Neural progenitor cell (in vitro differentiated cells): ENCODE measurements around the gene RPS6KA3. TPM values are rescaled to one million over a fixed set of nuclear protein-coding genes. Genes with fewer than 3 reads are reported as not detected.

Source experiments
- DNase-seq: peaks from one replicate; pipeline ENCODE4 v3.0.0-alpha.2; 2016; ENCODE audit warnings: low spot score
- H2AFZ ChIP-seq: fragments of 200-600 bp; sonication (generic); replicated peaks from 2 replicates; pipeline ENCODE4 v1.6.1; 2016; ENCODE audit warnings: antibody characterized with exemption
- H3F3A ChIP-seq: fragments of 200-600 bp; sonication (generic); 2 replicates; pipeline ENCODE4 v1.6.1; 2016; ENCODE audit warnings: antibody characterized with exemption, low read depth
- H3K27ac ChIP-seq: fragments of 200-600 bp; sonication (generic); 2 replicates; pipeline ENCODE4 v1.5.1; 2016; ENCODE audit warnings: mild to moderate bottlenecking
- H3K27me3 ChIP-seq: fragments of 200-600 bp; sonication (generic); 2 replicates; pipeline ENCODE4 v1.6.1; 2016; ENCODE audit warnings: mild to moderate bottlenecking, moderate library complexity
- H3K36me3 ChIP-seq: fragments of 200-600 bp; sonication (generic); 2 replicates; pipeline ENCODE4 v1.5.1; 2016
- H3K4me1 ChIP-seq: fragments of 200-600 bp; sonication (generic); 2 replicates; pipeline ENCODE4 v1.6.1; 2016; ENCODE audit warnings: mixed run types
- H3K4me2 ChIP-seq: fragments of 200-600 bp; sonication (generic); 2 replicates; pipeline ENCODE4 v1.6.1; 2016
- H3K4me3 ChIP-seq: fragments of 200-600 bp; sonication (generic); 2 replicates; pipeline ENCODE4 v1.5.1; 2016
- H3K79me2 ChIP-seq: fragments of 200-600 bp; sonication (generic); 2 replicates; pipeline ENCODE4 v1.6.1; 2016; ENCODE audit warnings: low read depth
- H3K9ac ChIP-seq: fragments of 200-600 bp; sonication (generic); 2 replicates; pipeline ENCODE4 v1.6.1; 2016
- H3K9me3 ChIP-seq: fragments of 200-600 bp; sonication (generic); 2 replicates; pipeline ENCODE4 v1.5.1; 2016; ENCODE audit warnings: low read depth
- H4K20me1 ChIP-seq: fragments of 200-600 bp; sonication (generic); 2 replicates; pipeline ENCODE4 v1.6.1; 2016; ENCODE audit warnings: low read depth
- H3K27ac Mint-ChIP-seq: 3 replicates; pipeline ENCODE4 v1.8.0; 2021; ENCODE audit warnings: mixed read lengths
- H3K27me3 Mint-ChIP-seq: 2 replicates; pipeline ENCODE4 v1.8.0; 2022; ENCODE audit warnings: low read depth, mild to moderate bottlenecking, inconsistent platforms, moderate library complexity, mixed read lengths; ENCODE audit not compliant: insufficient read depth
- H3K36me3 Mint-ChIP-seq: 3 replicates; pipeline ENCODE4 v1.8.0; 2021; ENCODE audit warnings: mixed read lengths
- H3K4me1 Mint-ChIP-seq: 3 replicates; pipeline ENCODE4 v1.8.0; 2021; ENCODE audit warnings: mixed read lengths
- H3K4me3 Mint-ChIP-seq: 3 replicates; pipeline ENCODE4 v1.8.0; 2021; ENCODE audit warnings: mild to moderate bottlenecking, moderate library complexity, mixed read lengths
- H3K9me3 Mint-ChIP-seq: 3 replicates; pipeline ENCODE4 v1.8.0; 2020; ENCODE audit warnings: mixed read lengths
- EZH2 ChIP-seq: fragments of 200-600 bp; sonication (generic); IDR thresholded peaks from 2 replicates; pipeline ENCODE4 v1.6.1; 2017; ENCODE audit warnings: antibody characterized with exemption, mild to moderate bottlenecking, moderate library complexity
- EZH2phosphoT487 ChIP-seq: fragments of 200-600 bp; sonication (generic); IDR thresholded peaks from 2 replicates; pipeline ENCODE4 v1.6.1; 2017; ENCODE audit warnings: antibody characterized with exemption
- total RNA-seq: library from RNA; depleted of rRNA; stranded (reverse); fragments of >200 nt; gene quantifications from 2 replicates; pipeline ENCODE4 v1.2.3, GENCODE V29; 2015; ENCODE audit warnings: low replicate concordance
- TF ChIP-seq, protein P1 (sequence below): fragments of 200-600 bp; sonication (generic); IDR thresholded peaks from 2 replicates; pipeline ENCODE4 v1.5.1; 2017; ENCODE audit warnings: antibody characterized with exemption, mild to moderate bottlenecking

The RPS6KA3 gene
- total RNA-seq, 1 donor from 2014 or later = 32.2 TPM

- Histone ChIP-seq H3K9me3 (no peaks in the 10 kb centered on the region), H3K27me3 (no peaks in the 10 kb centered on the region), H4K20me1 (no peaks in the 10 kb centered on the region), H3F3A (no peaks in the 10 kb centered on the region), H3K79me2 (no peaks in the 10 kb centered on the region), H3K4me1 (no peaks in the 10 kb centered on the region), H3K4me2 (no peak overlapping the region), H3K9ac (no peak overlapping the region), H3K36me3 (no peaks in the 10 kb centered on the region), H3K27ac (no peak overlapping the region), H2AFZ (no peak overlapping the region), H3K4me3 (no peak overlapping the region)
- no peak overlapping the region for H3K4me3 Mint-ChIP-seq
- H3K27me3 Mint-ChIP-seq = no peaks in the 10 kb centered on the region
- peaks cover 16% of the 10 kb centered on the region for H3K36me3 Mint-ChIP-seq
- DNase-seq = no peak
- no peaks in the 10 kb centered on the region for H3K4me1 Mint-ChIP-seq
- H3K9me3 Mint-ChIP-seq = peaks cover 5% of the 10 kb centered on the region
- TF ChIP-seq, protein P1, sequence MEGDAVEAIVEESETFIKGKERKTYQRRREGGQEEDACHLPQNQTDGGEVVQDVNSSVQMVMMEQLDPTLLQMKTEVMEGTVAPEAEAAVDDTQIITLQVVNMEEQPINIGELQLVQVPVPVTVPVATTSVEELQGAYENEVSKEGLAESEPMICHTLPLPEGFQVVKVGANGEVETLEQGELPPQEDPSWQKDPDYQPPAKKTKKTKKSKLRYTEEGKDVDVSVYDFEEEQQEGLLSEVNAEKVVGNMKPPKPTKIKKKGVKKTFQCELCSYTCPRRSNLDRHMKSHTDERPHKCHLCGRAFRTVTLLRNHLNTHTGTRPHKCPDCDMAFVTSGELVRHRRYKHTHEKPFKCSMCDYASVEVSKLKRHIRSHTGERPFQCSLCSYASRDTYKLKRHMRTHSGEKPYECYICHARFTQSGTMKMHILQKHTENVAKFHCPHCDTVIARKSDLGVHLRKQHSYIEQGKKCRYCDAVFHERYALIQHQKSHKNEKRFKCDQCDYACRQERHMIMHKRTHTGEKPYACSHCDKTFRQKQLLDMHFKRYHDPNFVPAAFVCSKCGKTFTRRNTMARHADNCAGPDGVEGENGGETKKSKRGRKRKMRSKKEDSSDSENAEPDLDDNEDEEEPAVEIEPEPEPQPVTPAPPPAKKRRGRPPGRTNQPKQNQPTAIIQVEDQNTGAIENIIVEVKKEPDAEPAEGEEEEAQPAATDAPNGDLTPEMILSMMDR = no peak
- TF ChIP-seq EZH2phosphoT487 (no peak), EZH2 (no peak)
- no peak overlapping the region for H3K27ac Mint-ChIP-seq
These were observed 38.5 kb downstream of the RPS6KA3 start for GRCh38 chrX:20228245-20228644.

DNA sequence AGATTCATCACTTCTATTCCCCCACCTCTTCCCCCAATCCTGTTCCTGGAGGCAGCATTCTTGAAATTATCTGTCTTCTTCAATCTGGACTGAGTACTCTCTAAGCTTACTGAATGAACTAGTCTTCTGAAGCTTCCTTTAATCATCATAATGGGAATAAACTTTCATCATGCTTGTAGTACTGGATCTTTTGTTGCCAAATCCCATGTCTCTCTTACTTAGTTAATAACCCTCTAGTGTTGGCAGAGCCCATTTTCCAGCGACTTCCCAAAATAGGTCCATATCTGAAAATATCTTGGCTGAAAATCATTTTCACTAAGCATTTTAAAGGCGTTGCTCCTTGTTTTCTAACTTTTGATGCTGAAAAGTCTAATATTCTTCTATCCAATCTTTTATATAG is 39.6 kb downstream of the RPS6KA3 start:
- H3K36me3 ChIP-seq = no peaks in the 10 kb centered on the region
- H3K27ac ChIP-seq = no peak overlapping the region
- no peak overlapping the region for H3K4me3 Mint-ChIP-seq
- no peak overlapping the region for H2AFZ ChIP-seq
- H3K27me3 ChIP-seq = no peaks in the 10 kb centered on the region
- H3K36me3 Mint-ChIP-seq = peaks cover 13% of the 10 kb centered on the region
- no peak overlapping the region for H3K9ac ChIP-seq
- H3K4me1 ChIP-seq = no peaks in the 10 kb centered on the region
- no peak overlapping the region for H3K4me3 ChIP-seq
- H3K27me3 Mint-ChIP-seq = no peaks in the 10 kb centered on the region
- DNase-seq = no peak
- H4K20me1 ChIP-seq = no peaks in the 10 kb centered on the region
- H3K27ac Mint-ChIP-seq = no peak overlapping the region
- TF ChIP-seq, protein P1 = no peak
- TF ChIP-seq EZH2 (no peak), EZH2phosphoT487 (no peak)
- H3K79me2 ChIP-seq = no peaks in the 10 kb centered on the region
- H3F3A ChIP-seq = no peaks in the 10 kb centered on the region
- no peaks in the 10 kb centered on the region for H3K9me3 ChIP-seq
- H3K4me2 ChIP-seq = no peak overlapping the region
- H3K4me1 Mint-ChIP-seq = no peaks in the 10 kb centered on the region
- H3K9me3 Mint-ChIP-seq = no peaks in the 10 kb centered on the region

- Histone ChIP-seq H3K79me2 (no peaks in the 10 kb centered on the region), H3K9ac (no peak overlapping the region), H3F3A (no peaks in the 10 kb centered on the region), H4K20me1 (no peaks in the 10 kb centered on the region), H3K4me2 (no peak overlapping the region), H3K27me3 (no peaks in the 10 kb centered on the region), H3K36me3 (no peaks in the 10 kb centered on the region), H3K4me1 (no peaks in the 10 kb centered on the region), H3K27ac (no peak overlapping the region), H3K9me3 (no peaks in the 10 kb centered on the region), H3K4me3 (no peak overlapping the region), H2AFZ (no peak overlapping the region)
- Mint-ChIP-seq H3K27ac (no peak overlapping the region), H3K27me3 (no peaks in the 10 kb centered on the region), H3K36me3 (peaks cover 9% of the 10 kb centered on the region), H3K4me3 (no peak overlapping the region), H3K9me3 (no peaks in the 10 kb centered on the region), H3K4me1 (no peaks in the 10 kb centered on the region)
- TF ChIP-seq EZH2 (no peak), EZH2phosphoT487 (no peak)
- TF ChIP-seq, protein P1 = no peak
- no peak for DNase-seq
These were observed 41.2 kb downstream of the RPS6KA3 start for GRCh38 chrX:20225488-20225833.
